CD4-positive, alpha-beta T cell (primary cell): ENCODE measurements around the gene LAPTM5. TPM values are rescaled to one million over a fixed set of nuclear protein-coding genes. Genes with fewer than 3 reads are reported as not detected.

ENCODE experiments used
- ATAC-seq: fragments of 200-7000 bp; cut with Tn5 transposase; one replicate; pipeline ENCODE4 v1.10.0; 2022; ENCODE audit warnings: mild to moderate bottlenecking; ENCODE audit not compliant: poor library complexity
- CTCF ChIA-PET: fragments of 350-600 bp; sonication (Branson Sonifier 250); formaldehyde crosslinking; loops from one replicate; lab custom pipeline; 2021; ENCODE audit warnings: antibody characterized with exemption, inconsistent platforms; lab: Charles Lee
- POLR2A ChIA-PET: fragments of 350-600 bp; sonication (Branson Sonifier 250); formaldehyde crosslinking; loops from one replicate; lab custom pipeline; 2021; ENCODE audit warnings: antibody characterized with exemption, inconsistent platforms; lab: Charles Lee
- DNase-seq, 14 experiments: peaks; one replicate each; pipeline ENCODE4 v3.0.0-alpha.2; 2013 to 2020; ENCODE audit warnings: mixed read lengths in 2 of 14
- H3K27ac ChIP-seq, 2 donors: one replicate each; pipeline versions ENCODE4 v1.5.1 to v1.7.0; 2013; ENCODE audit warnings: low read length in 2 of 2, low read depth in 1 of 2, mild to moderate bottlenecking in 1 of 2
- H3K27me3 ChIP-seq, 2 experiments: 1 replicate in 1 of 2; 2 replicates in 1 of 2; pipeline versions ENCODE4 v1.6.1 to v1.7.0; 2013; ENCODE audit warnings: low read length in 2 of 2, control low read depth in 1 of 2, mild to moderate bottlenecking in 1 of 2, moderate library complexity in 1 of 2; ENCODE audit not compliant: insufficient read depth in 2 of 2, control insufficient read depth in 1 of 2
- H3K36me3 ChIP-seq: one replicate; pipeline ENCODE4 v1.6.1; 2013; ENCODE audit warnings: low read length, control low read depth; ENCODE audit not compliant: insufficient read depth
- H3K4me1 ChIP-seq: one replicate; pipeline ENCODE4 v1.6.1; 2013; ENCODE audit warnings: low read length, control low read depth; ENCODE audit not compliant: insufficient read depth
- H3K4me3 ChIP-seq: one replicate; pipeline ENCODE4 v1.5.1; 2013; ENCODE audit warnings: mild to moderate bottlenecking, low read length, moderate library complexity
- H3K9me3 ChIP-seq, 2 experiments: 1 replicate in 1 of 2; 2 replicates in 1 of 2; pipeline versions ENCODE4 v1.6.1 to v1.7.0; 2013; ENCODE audit warnings: low read length in 2 of 2, mild to moderate bottlenecking in 2 of 2, control low read depth in 1 of 2, moderate library complexity in 1 of 2; ENCODE audit not compliant: control insufficient read depth in 1 of 2, insufficient read depth in 1 of 2
- H3K27ac Mint-ChIP-seq: one replicate; pipeline ENCODE4 v1.8.0; 2020; ENCODE audit warnings: mixed read lengths
- H3K27me3 Mint-ChIP-seq: one replicate; pipeline ENCODE4 v1.8.0; 2021; ENCODE audit warnings: mixed read lengths
- H3K36me3 Mint-ChIP-seq: one replicate; pipeline ENCODE4 v1.8.0; 2021; ENCODE audit warnings: low read depth, mixed read lengths
- H3K4me1 Mint-ChIP-seq: one replicate; pipeline ENCODE4 v1.8.0; 2021; ENCODE audit warnings: low read depth, mixed read lengths
- H3K4me3 Mint-ChIP-seq: one replicate; pipeline ENCODE4 v1.8.0; 2020; ENCODE audit warnings: mild to moderate bottlenecking, mixed read lengths
- H3K9me3 Mint-ChIP-seq: one replicate; pipeline ENCODE4 v1.8.0; 2020; ENCODE audit warnings: mixed read lengths
- CTCF ChIP-seq: fragments of 200-600 bp; IDR thresholded peaks from one replicate; pipeline ENCODE4 v1.8.0; 2022; ENCODE audit warnings: antibody characterized with exemption, mild to moderate bottlenecking
- intact Hi-C, 2 experiments: fragments of 100-400 bp; cut with DNase I in 1 of 2; cut with micrococcal nuclease in 1 of 2; formaldehyde crosslinking; loops; one replicate each; pipeline versions ENCODE4 v1.15.1 to v1.9.0; 2023 to 2025; cut with DNase I, micrococcal nuclease
- total RNA-seq, 174 experiments: library from RNA in 2 of 174; stranded (reverse) in 2 of 174; gene quantifications; one replicate each; pipeline ENCODE4 v1.2.3 and lab custom pipeline; 2021 to 2026

The LAPTM5 gene
- total RNA-seq, 2 experiments from 2014 or later: 625 to 642 TPM

- no peak for ATAC-seq
- POLR2A ChIA-PET: interaction anchor here (0.6 to 5.5 kb wide), 14 partner anchors 8 to 1538 kb away, joined by 3 to 98 read pairs (median 10); partner anchors contain the start of genes LAPTM5 and SRSF4
Observed at GRCh38 chr1:30719406-30720270, 37.9 kb downstream of the LAPTM5 start.

GRCh38 chr1:30718636-30719405 is 38.8 kb downstream of the LAPTM5 start:
- H3K9me3 Mint-ChIP-seq: peaks cover 3% of the 10 kb centered on the region
- H3K4me1 Mint-ChIP-seq: peaks cover 30% of the 10 kb centered on the region
- Histone ChIP-seq H3K9me3 (peaks cover 7 to 14% of the 10 kb centered on the region in 2 experiments), H3K27me3 (no peaks in the 10 kb centered on the region), H3K4me3 (peak overlapping the region; percentile 75), H3K4me1 (peaks cover 51% of the 10 kb centered on the region), H3K27ac (peak overlapping the region; percentile 100), H3K36me3 (peaks cover 18% of the 10 kb centered on the region)
- CTCF ChIA-PET: interaction anchor here (0.6 to 5.6 kb wide), 15 partner anchors 10 to 210 kb away, joined by 3 to 87 read pairs (median 7); partner anchors contain the start of gene LAPTM5
- peak overlapping the region; percentile 95 for H3K4me3 Mint-ChIP-seq
- H3K36me3 Mint-ChIP-seq: peaks cover 23% of the 10 kb centered on the region
- intact Hi-C loops: loop anchor here (1.0 to 10.0 kb wide), 12 partner anchors 30 to 1482 kb away; partner anchors contain the start of genes LAPTM5 (in 1 of the 2), PTPRU (in 1 of the 2), PUM1 (in 1 of the 2) and SNRNP40 (in 1 of the 2)
- POLR2A ChIA-PET: interaction anchor here (0.6 to 5.5 kb wide), 19 partner anchors 9 to 1932 kb away, joined by 3 to 98 read pairs (median 7); partner anchors contain the start of genes LAPTM5, RBBP4, SNRNP40 and SRSF4
- ATAC-seq (peak; percentile 62), DNase-seq (peak in 13 of 14 experiments; percentile 71 to 98 (median 78))
- no peaks in the 10 kb centered on the region for H3K27me3 Mint-ChIP-seq
- peak overlapping the region; percentile 92 for H3K27ac Mint-ChIP-seq
- TF ChIP-seq CTCF: peak; percentile 97

More at GRCh38 chr1:30719406-30720270, 37.9 kb downstream of the LAPTM5 start:
- peaks cover 3% of the 10 kb centered on the region for H3K9me3 Mint-ChIP-seq
- Histone ChIP-seq H3K36me3 (peaks cover 21% of the 10 kb centered on the region), H3K27me3 (no peaks in the 10 kb centered on the region), H3K4me3 (peak overlapping the region; percentile 75), H3K4me1 (peaks cover 56% of the 10 kb centered on the region), H3K9me3 (peaks cover 7 to 14% of the 10 kb centered on the region in 2 experiments), H3K27ac (peak overlapping the region; percentile 100)
- TF ChIP-seq CTCF: peak; percentile 38
- CTCF ChIA-PET: interaction anchor here (0.6 to 5.6 kb wide), 13 partner anchors 9 to 209 kb away, joined by 3 to 87 read pairs (median 9); partner anchors contain the start of gene LAPTM5
- peaks cover 32% of the 10 kb centered on the region for H3K36me3 Mint-ChIP-seq
- H3K4me3 Mint-ChIP-seq: peak overlapping the region; percentile 95
- H3K27me3 Mint-ChIP-seq: no peaks in the 10 kb centered on the region
- intact Hi-C loops: loop anchor here (1.0 to 10.0 kb wide), 13 partner anchors 23 to 1482 kb away; partner anchors contain the start of genes LAPTM5 (in 1 of the 2), PTPRU (in 1 of the 2), PUM1 (in 1 of the 2) and SNRNP40 (in 1 of the 2)
- DNase-seq: peak in 3 of 14 experiments; percentile 5 to 84 (median 50)
- H3K4me1 Mint-ChIP-seq: peaks cover 35% of the 10 kb centered on the region
- peak overlapping the region; percentile 92 for H3K27ac Mint-ChIP-seq
